SU-DHL-6 (cell line): ENCODE measurements around the gene DUS3L.

Experiments
- H2AFZ ChIP-seq: fragments of 200-600 bp; sonication (generic); 2 replicates; pipeline ENCODE4 v1.6.1; 2014; ENCODE audit warnings: low read depth, mild to moderate bottlenecking, moderate library complexity, mixed read lengths, antibody characterized with exemption, low read length; ENCODE audit not compliant: severe bottlenecking
- H3F3A ChIP-seq: fragments of 200-600 bp; shearing (Covaris generic); 2 replicates; pipeline ENCODE4 v1.6.0; 2016; ENCODE audit warnings: antibody characterized with exemption, mild to moderate bottlenecking; ENCODE audit not compliant: insufficient read depth
- H3K27ac ChIP-seq: fragments of 200-600 bp; sonication (generic); 2 replicates; pipeline ENCODE4 v1.5.1; 2016; ENCODE audit warnings: low read depth, mild to moderate bottlenecking, low read length, moderate library complexity, mixed read lengths
- H3K27me3 ChIP-seq: fragments of 200-600 bp; sonication (generic), shearing (Covaris generic); 2 replicates; pipeline ENCODE4 v1.6.0; 2014; ENCODE audit warnings: mild to moderate bottlenecking, low read length
- H3K36me3 ChIP-seq: fragments of 200-600 bp; sonication (generic); 2 replicates; pipeline ENCODE4 v1.6.1; 2014; ENCODE audit warnings: mild to moderate bottlenecking, low read length, mixed read lengths
- H3K4me2 ChIP-seq: fragments of 300-600, 200-600 bp; shearing (Covaris generic), sonication (generic); 2 replicates; pipeline ENCODE4 v1.6.0; 2014; ENCODE audit warnings: low read length, low read depth, mild to moderate bottlenecking; ENCODE audit not compliant: poor library complexity, severe bottlenecking
- H3K4me3 ChIP-seq: fragments of 200-600 bp; sonication (generic); 2 replicates; pipeline ENCODE4 v1.5.1; 2014; ENCODE audit warnings: antibody characterized with exemption, low read length, mild to moderate bottlenecking, mixed read lengths; ENCODE audit not compliant: insufficient read depth, poor library complexity, severe bottlenecking
- H3K79me2 ChIP-seq: fragments of 200-600 bp; sonication (generic); 2 replicates; pipeline ENCODE4 v1.6.1; 2014; ENCODE audit warnings: mild to moderate bottlenecking, low read length, moderate library complexity; ENCODE audit not compliant: insufficient read depth
- H3K9ac ChIP-seq: fragments of 200-600 bp; sonication (generic); 2 replicates; pipeline ENCODE4 v1.7.0; 2014; ENCODE audit warnings: mild to moderate bottlenecking, low read length
- H3K9me2 ChIP-seq: fragments of 200-600 bp; sonication (generic); replicated peaks from 2 replicates; pipeline ENCODE4 v1.6.1; 2014; ENCODE audit warnings: low read length; ENCODE audit not compliant: insufficient read depth
- H3K9me3 ChIP-seq: fragments of 200-600 bp; sonication (generic); 2 replicates; pipeline ENCODE4 v1.6.1; 2014; ENCODE audit warnings: low read length, mixed read lengths; ENCODE audit not compliant: insufficient read depth
- H4K20me1 ChIP-seq: fragments of 200-600 bp; sonication (generic); 2 replicates; pipeline ENCODE4 v1.6.1; 2014; ENCODE audit warnings: low read depth, mild to moderate bottlenecking, antibody characterized with exemption, low read length, moderate library complexity, mixed read lengths
- EZH2phosphoT487 ChIP-seq: fragments of 200-600 bp; sonication (generic), shearing (Covaris generic); conservative IDR thresholded peaks from 2 replicates; pipeline ENCODE4 v1.6.1; 2018; ENCODE audit warnings: mild to moderate bottlenecking, antibody characterized with exemption, low read length, moderate library complexity, mixed read lengths
- TF ChIP-seq, protein P1 (sequence below): fragments of 200-600 bp; sonication (generic); IDR thresholded peaks from one replicate; pipeline ENCODE4 v1.5.1; 2017; ENCODE audit warnings: antibody characterized with exemption, mild to moderate bottlenecking, low read length, moderate library complexity; ENCODE audit not compliant: insufficient read depth, poor library complexity, severe bottlenecking

The DUS3L gene

GRCh38 chr19:5789886-5790558 lies 941 bp downstream of the DUS3L start:
- H3K79me2 ChIP-seq = peaks cover 3% of the 10 kb centered on the region; the same call in 1 of the 2 replicates
- H3K9me2 ChIP-seq = no peaks in the 10 kb centered on the region
- H3F3A ChIP-seq = no peaks in the 10 kb centered on the region
- H3K9me3 ChIP-seq = no peaks in the 10 kb centered on the region
- H4K20me1 ChIP-seq = no peaks in the 10 kb centered on the region
- TF ChIP-seq, protein P1, sequence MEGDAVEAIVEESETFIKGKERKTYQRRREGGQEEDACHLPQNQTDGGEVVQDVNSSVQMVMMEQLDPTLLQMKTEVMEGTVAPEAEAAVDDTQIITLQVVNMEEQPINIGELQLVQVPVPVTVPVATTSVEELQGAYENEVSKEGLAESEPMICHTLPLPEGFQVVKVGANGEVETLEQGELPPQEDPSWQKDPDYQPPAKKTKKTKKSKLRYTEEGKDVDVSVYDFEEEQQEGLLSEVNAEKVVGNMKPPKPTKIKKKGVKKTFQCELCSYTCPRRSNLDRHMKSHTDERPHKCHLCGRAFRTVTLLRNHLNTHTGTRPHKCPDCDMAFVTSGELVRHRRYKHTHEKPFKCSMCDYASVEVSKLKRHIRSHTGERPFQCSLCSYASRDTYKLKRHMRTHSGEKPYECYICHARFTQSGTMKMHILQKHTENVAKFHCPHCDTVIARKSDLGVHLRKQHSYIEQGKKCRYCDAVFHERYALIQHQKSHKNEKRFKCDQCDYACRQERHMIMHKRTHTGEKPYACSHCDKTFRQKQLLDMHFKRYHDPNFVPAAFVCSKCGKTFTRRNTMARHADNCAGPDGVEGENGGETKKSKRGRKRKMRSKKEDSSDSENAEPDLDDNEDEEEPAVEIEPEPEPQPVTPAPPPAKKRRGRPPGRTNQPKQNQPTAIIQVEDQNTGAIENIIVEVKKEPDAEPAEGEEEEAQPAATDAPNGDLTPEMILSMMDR = no peak
- TF ChIP-seq EZH2phosphoT487 = no peak
- no peak overlapping the region for H3K27ac ChIP-seq
- H3K36me3 ChIP-seq = no peaks in the 10 kb centered on the region
- 0 out of 2 replicates have a peak overlapping the region, but pooled peaks have one; percentile 69 for H3K9ac ChIP-seq
- peak overlapping the region; percentile 54 for H3K4me2 ChIP-seq
- no peaks in the 10 kb centered on the region for H3K27me3 ChIP-seq
- H3K4me3 ChIP-seq = peak overlapping the region; percentile 49
- H2AFZ ChIP-seq = no peak overlapping the region

DNA sequence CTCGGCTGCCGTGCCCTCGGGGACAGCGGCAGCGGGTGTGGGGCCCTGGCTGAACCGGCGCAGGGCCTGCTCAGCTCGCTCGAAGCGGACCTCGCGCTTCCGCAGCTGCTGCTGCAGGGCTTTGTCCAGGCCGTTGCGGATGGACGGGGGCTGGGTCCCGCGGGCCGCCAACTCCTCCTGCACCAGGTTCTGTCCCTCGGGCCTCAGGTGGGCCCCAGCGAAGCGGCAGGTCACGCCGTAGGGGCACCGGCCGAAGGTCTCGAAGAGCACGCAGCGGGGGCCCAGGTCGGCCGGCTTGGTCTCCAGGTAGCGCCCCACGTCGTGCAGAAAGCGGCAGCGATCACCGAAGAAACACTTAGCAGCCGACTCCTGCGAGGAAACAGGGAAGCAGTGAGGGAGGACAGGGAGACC lies 1.6 kb downstream of the DUS3L start:
- H3K27me3 ChIP-seq = no peaks in the 10 kb centered on the region
- H3K27ac ChIP-seq = no peak overlapping the region
- no peaks in the 10 kb centered on the region for H4K20me1 ChIP-seq
- H3K4me3 ChIP-seq = no peak overlapping the region
- no peak for TF ChIP-seq EZH2phosphoT487
- TF ChIP-seq, protein P1 = no peak
- H3K4me2 ChIP-seq = no peak overlapping the region
- no peaks in the 10 kb centered on the region for H3K9me3 ChIP-seq
- H2AFZ ChIP-seq = no peak overlapping the region
- H3K79me2 ChIP-seq = peaks cover 3% of the 10 kb centered on the region; the same call in 1 of the 2 replicates
- no peaks in the 10 kb centered on the region for H3F3A ChIP-seq
- H3K9me2 ChIP-seq = no peaks in the 10 kb centered on the region
- H3K36me3 ChIP-seq = no peaks in the 10 kb centered on the region
- no peak overlapping the region for H3K9ac ChIP-seq

DNA sequence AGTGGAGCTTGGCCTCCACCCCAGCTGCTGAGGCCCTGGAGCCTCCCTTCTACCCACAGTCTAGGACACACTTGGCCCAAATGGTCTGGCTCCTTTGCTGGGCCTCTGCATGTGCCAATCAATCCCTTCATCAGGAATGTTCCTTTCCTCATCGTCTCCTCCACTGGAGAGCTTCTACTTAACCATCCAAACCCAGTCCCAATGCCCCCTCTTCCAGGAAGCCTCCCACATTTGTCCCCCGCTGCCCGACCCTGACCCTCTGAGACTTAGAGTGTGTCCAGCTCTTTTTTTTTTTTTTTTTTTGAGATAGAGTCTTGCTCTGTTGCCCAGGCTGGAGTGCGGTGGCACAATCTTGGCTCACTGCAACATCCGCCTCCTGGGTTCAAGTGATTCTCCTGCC lies 2.5 kb downstream of the DUS3L start:
- peaks cover 3% of the 10 kb centered on the region; the same call in 1 of the 2 replicates for H3K79me2 ChIP-seq
- H3K9ac ChIP-seq = no peak overlapping the region
- H3K4me2 ChIP-seq = no peak overlapping the region
- no peaks in the 10 kb centered on the region for H3K9me2 ChIP-seq
- H3F3A ChIP-seq = no peaks in the 10 kb centered on the region
- H3K27ac ChIP-seq = no peak overlapping the region
- no peak overlapping the region for H2AFZ ChIP-seq
- H3K27me3 ChIP-seq = no peaks in the 10 kb centered on the region
- no peaks in the 10 kb centered on the region for H3K36me3 ChIP-seq
- H3K9me3 ChIP-seq = no peaks in the 10 kb centered on the region
- TF ChIP-seq, protein P1 = no peak
- no peak for TF ChIP-seq EZH2phosphoT487
- no peaks in the 10 kb centered on the region for H4K20me1 ChIP-seq
- no peak overlapping the region for H3K4me3 ChIP-seq
